ENCODE results near the gene SURF4. TPM values are rescaled to one million over a fixed set of nuclear protein-coding genes. Genes with fewer than 3 reads are reported as not detected.
A peak's percentile ranks its signal among the peaks of the same experiment; 100 is the strongest.
"Not testable (repeated sequence)": the region's sequence is repeated elsewhere in the genome, so short reads cannot be mapped to it uniquely, and the experiment has no call there.

Gene SURF4
- total RNA-seq, 4 donors from 2014 or later, result 104 to 140 (median 117) TPM

DNA sequence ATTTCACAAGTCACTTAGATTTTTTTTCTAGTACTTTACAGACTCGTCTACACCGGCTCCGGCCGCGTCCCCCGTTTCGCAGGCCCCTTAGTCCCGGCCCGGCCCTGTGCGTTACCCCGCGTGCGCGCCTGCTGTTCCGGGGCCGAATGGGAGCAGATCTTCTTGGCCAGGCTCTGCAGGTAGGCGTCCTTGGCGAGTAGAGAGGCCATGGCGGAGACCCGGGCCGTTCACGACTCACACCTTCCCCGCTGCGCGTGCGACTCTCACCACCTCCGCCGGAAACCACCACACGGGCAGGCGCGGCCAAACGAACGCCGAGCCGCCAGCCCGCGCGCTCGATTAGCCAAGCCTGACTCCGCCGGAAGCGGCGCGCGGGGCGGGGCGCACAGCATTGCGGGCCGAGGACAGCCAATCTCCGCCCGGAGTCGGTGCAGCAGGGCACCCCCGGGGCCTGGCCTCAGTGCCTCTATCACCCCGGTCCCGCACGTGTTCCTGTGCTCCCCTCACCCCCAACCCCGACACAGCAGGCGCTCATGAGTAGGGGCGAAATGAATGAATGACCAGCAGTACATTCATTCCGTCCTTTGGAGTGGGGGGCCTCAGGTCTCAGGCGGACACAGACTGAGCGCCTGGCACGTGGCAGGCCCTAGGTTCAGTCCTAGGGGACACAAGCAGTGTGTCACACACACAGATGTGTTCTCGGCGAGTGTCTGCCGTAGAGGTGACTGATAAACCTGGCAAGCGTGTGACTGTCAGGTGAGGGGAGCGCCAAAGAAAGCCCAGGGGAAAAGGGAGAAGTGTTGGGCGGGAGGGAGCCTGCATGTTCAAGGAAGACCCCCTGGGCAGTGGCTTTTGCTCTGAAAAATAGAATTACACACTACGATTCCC, 39.7 kb downstream of the SURF4 start, which contains the start of gene SURF6:
Gene SURF6, minus strand, starts transcription at position 265 of the 888 bp plus-strand sequence. Its CDS starts 56 bp downstream, at position 209.
- Histone ChIP-seq H3K4me1 (peaks cover 25 to 74% (median 30%) of the 10 kb centered on the region in 3 donors), H3K27me3 (no peaks in the 10 kb centered on the region), H3K4me3 (peak within 1 kb of the TSS; percentile 76 to 97 (median 88)), H3K27ac (peak within 1 kb of the TSS; percentile 74 to 85 (median 82)), H3K36me3 (peaks cover 13 to 52% (median 30%) of the 10 kb centered on the region in 3 donors), H3K9me3 (no peaks in the 10 kb centered on the region)
- 7 to 16% methylated on average over 22 to 28 of the region's 70 CpGs for WGBS, 2 donors
- peak; percentile 59 for DNase-seq
- TF ChIP-seq CTCF (IDR thresholded peaks at IDR 0.05), result peak in 3 of 6 experiments; percentile 6 to 59 (median 20)
- TF ChIP-seq POLR2A (IDR thresholded peaks at IDR 0.05), result peak in 1 of 4 donors; percentile 54
- intact Hi-C loops (cut with DNase I), result no loop called here

DNA sequence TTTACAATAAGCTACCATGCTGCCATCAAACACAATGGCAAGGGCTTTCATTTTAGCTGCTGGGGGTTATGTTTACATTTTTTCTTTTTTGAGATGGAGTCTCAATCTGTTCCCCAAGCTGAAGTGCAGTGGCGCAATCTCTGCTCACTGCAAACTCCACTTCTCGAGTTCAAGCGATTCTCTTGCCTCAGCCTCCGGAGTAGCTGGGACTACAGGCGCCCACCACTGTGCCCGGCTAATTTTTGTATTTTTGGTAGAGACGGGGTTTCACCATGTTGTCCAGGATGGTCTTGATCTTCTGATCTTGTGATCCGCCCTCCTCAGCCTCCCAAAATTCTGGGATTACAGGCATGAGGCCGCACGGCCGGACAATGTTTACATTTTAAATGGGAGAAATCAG, 41.0 kb downstream of the SURF4 start:
- Histone ChIP-seq H3K36me3 (peaks cover 18 to 52% (median 33%) of the 10 kb centered on the region in 3 donors), H3K27ac (peak overlapping the region in 2 of 4 donors; percentile 83 to 85), H3K4me3 (peak overlapping the region; percentile 76 to 97 (median 88)), H3K4me1 (peaks cover 25 to 62% (median 29%) of the 10 kb centered on the region in 3 donors)
- DNase-seq; intact Hi-C loops (cut with DNase I); H3K27me3 ChIP-seq; H3K9me3 ChIP-seq: not testable (repeated sequence)
- 63% methylated on average over 11 of the region's 11 CpGs for WGBS, 2 donors

- Histone ChIP-seq H3K9me3 (no peaks in the 10 kb centered on the region), H3K36me3 (peaks cover 18 to 51% (median 33%) of the 10 kb centered on the region in 3 donors), H3K27me3 (no peaks in the 10 kb centered on the region), H3K4me3 (peak overlapping the region in 1 of 4 donors; percentile 82), H3K4me1 (peaks cover 25 to 62% (median 25%) of the 10 kb centered on the region in 3 donors), H3K27ac (no peak overlapping the region)
- intact Hi-C loops (cut with DNase I), result no loop called here
- TF ChIP-seq CTCF (IDR thresholded peaks at IDR 0.05) (no peak), POLR2A (IDR thresholded peaks at IDR 0.05) (no peak)
- no peak for DNase-seq
- 41 to 43% methylated on average over 2 to 4 of the region's 6 CpGs for WGBS, 2 donors
Observed at GRCh38 chr9:133334161-133334560, 41.7 kb downstream of the SURF4 start.

DNA sequence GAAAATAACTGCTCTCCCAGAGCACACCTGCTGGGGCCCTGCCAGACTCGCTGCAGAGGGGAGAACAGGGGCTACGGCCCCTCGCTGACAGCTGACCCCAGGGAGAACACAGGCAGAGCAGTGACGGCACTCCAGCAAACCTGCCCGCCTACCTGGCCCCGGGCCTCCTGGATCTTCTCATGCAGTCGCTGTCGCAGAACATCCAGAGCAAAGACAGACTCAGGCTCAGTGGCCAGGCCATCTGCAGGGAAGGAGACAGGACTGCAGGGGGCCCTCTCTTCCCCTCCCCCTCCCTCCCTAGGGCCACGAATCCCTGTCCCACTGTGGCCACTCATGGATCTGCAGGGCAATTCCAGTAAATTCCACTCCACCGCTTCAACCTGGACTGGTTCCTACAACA, 42.3 kb downstream of the SURF4 start:
- intact Hi-C loops (cut with DNase I), result no loop called here
- DNase-seq, result no peak
- peaks cover 25 to 60% (median 25%) of the 10 kb centered on the region in 3 donors for H3K4me1 ChIP-seq
- no peaks in the 10 kb centered on the region for H3K9me3 ChIP-seq
- H3K27ac ChIP-seq, result no peak overlapping the region
- no peak for TF ChIP-seq CTCF (IDR thresholded peaks at IDR 0.05)
- no peak for TF ChIP-seq POLR2A (IDR thresholded peaks at IDR 0.05)
- H3K36me3 ChIP-seq, result peaks cover 18 to 51% (median 33%) of the 10 kb centered on the region in 3 donors
- WGBS, 2 donors, result 100% methylated on average over 4 of the region's 10 CpGs; no CpG with 5 or more reads in 1 of the 2 donors
- H3K27me3 ChIP-seq, result no peaks in the 10 kb centered on the region
- no peak overlapping the region for H3K4me3 ChIP-seq

DNA sequence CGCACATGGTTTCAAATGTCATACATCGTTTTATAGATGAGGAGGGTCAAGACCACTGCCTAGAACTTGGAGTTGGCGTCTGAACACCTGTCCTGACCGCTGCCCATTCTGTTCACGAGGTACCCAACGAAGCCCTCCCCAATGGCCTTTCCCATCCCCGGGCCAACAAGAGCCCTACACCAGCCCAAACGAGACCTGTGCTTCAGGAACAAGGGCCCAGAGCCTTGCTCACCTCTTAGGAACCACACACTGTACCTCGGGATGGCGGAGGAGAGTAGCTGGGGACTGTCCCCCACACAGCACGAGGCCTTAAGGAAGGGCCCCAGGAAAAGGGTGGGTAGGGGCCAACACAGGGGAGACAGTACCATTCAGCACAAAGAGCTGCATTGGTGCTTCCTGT, 42.8 kb downstream of the SURF4 start:
- 82 to 94% methylated on average over 5 to 11 of the region's 11 CpGs for WGBS, 2 donors
- H3K27ac ChIP-seq, result no peak overlapping the region
- no peaks in the 10 kb centered on the region for H3K27me3 ChIP-seq
- intact Hi-C loops (cut with DNase I), result no loop called here
- TF ChIP-seq CTCF (IDR thresholded peaks at IDR 0.05), result no peak
- TF ChIP-seq POLR2A (IDR thresholded peaks at IDR 0.05), result no peak
- H3K36me3 ChIP-seq, result peaks cover 18 to 51% (median 33%) of the 10 kb centered on the region in 3 donors
- DNase-seq, result no peak
- peaks cover 25 to 59% (median 25%) of the 10 kb centered on the region in 3 donors for H3K4me1 ChIP-seq
- no peaks in the 10 kb centered on the region for H3K9me3 ChIP-seq
- H3K4me3 ChIP-seq, result no peak overlapping the region

Data from esophagus squamous epithelium (tissue), 5 donors.